B cell (primary cell): Measurements from ENCODE around the gene CYP27C1. TPM values are rescaled to one million over a fixed set of nuclear protein-coding genes. Genes with fewer than 3 reads are reported as not detected.

Source experiments
- ATAC-seq: fragments of 200-7000 bp; cut with Tn5 transposase; one replicate; pipeline ENCODE4 v1.10.0; 2021; ENCODE audit warnings: low read depth, mild to moderate bottlenecking, moderate number of reproducible peaks, moderate library complexity
- CTCF ChIA-PET: fragments of 350-600 bp; sonication (Branson Sonifier 250); formaldehyde crosslinking; loops from one replicate; lab custom pipeline; 2021; ENCODE audit warnings: antibody characterized with exemption, inconsistent platforms; lab: Charles Lee
- POLR2A ChIA-PET: fragments of 350-600 bp; sonication (Branson Sonifier 250); formaldehyde crosslinking; loops from one replicate; lab custom pipeline; 2021; ENCODE audit warnings: antibody characterized with exemption; lab: Charles Lee
- DNase-seq: peaks from one replicate; pipeline ENCODE4 v3.0.0; 2013
- H2AFZ ChIP-seq: 2 replicates; pipeline ENCODE4 v1.6.1; 2012; ENCODE audit warnings: mild to moderate bottlenecking, low read depth, low read length; ENCODE audit not compliant: insufficient read depth, poor library complexity, severe bottlenecking
- H3K27ac ChIP-seq, 2 donors: 1 replicate in 1 of 2; 2 replicates in 1 of 2; pipeline ENCODE4 v1.5.1; 2012 to 2013; ENCODE audit warnings: low read length in 2 of 2, mild to moderate bottlenecking in 2 of 2, moderate library complexity in 1 of 2
- H3K27me3 ChIP-seq, 4 experiments: fragments of 200-600 bp in 1 of 4; sonication (generic) in 1 of 4; replicated peaks in 1 of 4; 1 replicate in 2 of 4; 2 replicates in 2 of 4; pipeline versions ENCODE4 v1.6.1 to v1.7.0; 2013 to 2016; ENCODE audit warnings: low read length in 3 of 4, mild to moderate bottlenecking in 2 of 4, mixed read lengths in 1 of 4, moderate library complexity in 1 of 4; ENCODE audit not compliant: insufficient read depth in 4 of 4, control insufficient read depth in 3 of 4; ENCODE audit errors: control extremely low read depth in 1 of 4
- H3K36me3 ChIP-seq, 2 experiments: replicated peaks in 1 of 2; 1 replicate in 1 of 2; 2 replicates in 1 of 2; pipeline versions ENCODE4 v1.6.1 to v1.7.1; 2013; ENCODE audit warnings: low read length in 1 of 2; ENCODE audit not compliant: insufficient read depth in 2 of 2, control insufficient read depth in 1 of 2; ENCODE audit errors: control extremely low read depth in 1 of 2, extremely low read depth in 1 of 2
- H3K4me1 ChIP-seq, 2 donors: fragments of 200-600 bp in 1 of 2; sonication (generic) in 1 of 2; 1 replicate in 1 of 2; 2 replicates in 1 of 2; pipeline versions ENCODE4 v1.5.1 to v1.6.1; 2013 to 2017; ENCODE audit warnings: low read length in 2 of 2; ENCODE audit not compliant: control insufficient read depth in 2 of 2, insufficient read depth in 2 of 2
- H3K4me2 ChIP-seq: replicated peaks from 2 replicates; pipeline ENCODE3; 2012; ENCODE audit warnings: mild to moderate bottlenecking, low read depth, low read length; ENCODE audit not compliant: poor library complexity, severe bottlenecking
- H3K4me3 ChIP-seq, 5 experiments: fragments of 200-600 bp in 1 of 5; sonication (generic) in 1 of 5; 1 replicate in 3 of 5; 2 replicates in 2 of 5; pipeline versions ENCODE4 v1.5.1 to v1.7.0; 2011 to 2016; ENCODE audit warnings: low read length in 4 of 5, mild to moderate bottlenecking in 4 of 5, low read depth in 2 of 5, control low read depth in 1 of 5, moderate library complexity in 1 of 5; ENCODE audit not compliant: insufficient read depth in 1 of 5; ENCODE audit errors: control extremely low read depth in 1 of 5, extremely low read depth in 1 of 5
- H3K79me2 ChIP-seq: fragments of 200-600 bp; sonication (generic); one replicate; pipeline ENCODE4 v1.6.0; 2016; ENCODE audit warnings: low read length; ENCODE audit not compliant: control insufficient read depth, insufficient read depth
- H3K9ac ChIP-seq: fragments of 200-600 bp; sonication (generic); 2 replicates; pipeline ENCODE4 v1.6.1; 2017; ENCODE audit warnings: mild to moderate bottlenecking, low read length, moderate library complexity
- H3K9me3 ChIP-seq, 3 donors: one replicate each; pipeline versions ENCODE4 v1.6.1 to v1.7.1; 2013; ENCODE audit warnings: low read length in 2 of 3; ENCODE audit not compliant: control insufficient read depth in 2 of 3, insufficient read depth in 1 of 3; ENCODE audit errors: control extremely low read depth in 1 of 3
- H4K20me1 ChIP-seq: 2 replicates; pipeline ENCODE4 v1.6.0; 2012; ENCODE audit warnings: mild to moderate bottlenecking, low read length; ENCODE audit not compliant: insufficient read depth, control insufficient read depth, poor library complexity, severe bottlenecking
- H3K27ac Mint-ChIP-seq: one replicate; pipeline ENCODE4 v1.8.0; 2021; ENCODE audit warnings: mixed read lengths
- H3K27me3 Mint-ChIP-seq: one replicate; pipeline ENCODE4 v1.8.0; 2021; ENCODE audit warnings: mixed read lengths
- H3K4me1 Mint-ChIP-seq: one replicate; pipeline ENCODE4 v1.8.0; 2021; ENCODE audit warnings: mixed read lengths
- H3K4me3 Mint-ChIP-seq: one replicate; pipeline ENCODE4 v1.8.0; 2021; ENCODE audit warnings: mixed read lengths
- H3K9me3 Mint-ChIP-seq: one replicate; pipeline ENCODE4 v1.8.0; 2022; ENCODE audit warnings: mixed read lengths; ENCODE audit not compliant: insufficient read depth
- EZH2 ChIP-seq: IDR thresholded peaks from 2 replicates; pipeline ENCODE4 v1.6.1; 2012; ENCODE audit warnings: borderline replicate concordance, low read depth, mild to moderate bottlenecking, moderate library complexity, low read length; ENCODE audit not compliant: insufficient read depth, poor library complexity, severe bottlenecking
- WGBS: methylation state at CpG from one replicate; pipeline ENCODE4 v1.1.5; 2013; ENCODE audit warnings: missing lambda C conversion rate; ENCODE audit not compliant: insufficient coverage; 5-methylcytosine and 5-hydroxymethylcytosine counted together
- intact Hi-C: fragments of 100-400 bp; cut with micrococcal nuclease; formaldehyde crosslinking; loops from one replicate; pipeline ENCODE4 v1.10.0; 2022
- polyA plus RNA-seq: library from polyadenylated mRNA; depleted of rRNA; stranded (reverse); fragments of >200 nt; gene quantifications from 2 replicates; pipeline ENCODE4 v1.2.3, GENCODE V29; 2012
- total RNA-seq, 2 donors: library from RNA; stranded (reverse); fragments of 120-200 nt in 1 of 2; gene quantifications; 1 replicate in 1 of 2; 2 replicates in 1 of 2; pipeline versions ENCODE4 v1.2.3 to v1.2.4, GENCODE V29; 2013 to 2022
- TF ChIP-seq, protein P1 (sequence below): fragments of 200-600 bp; IDR thresholded peaks from one replicate; pipeline ENCODE4 v1.8.0; 2022; ENCODE audit warnings: antibody characterized with exemption, mild to moderate bottlenecking

The CYP27C1 gene
- total and polyA plus RNA-seq, 2 donors (not counting 1 experiment from before 2014, with no cell fraction given): not detected

DNA sequence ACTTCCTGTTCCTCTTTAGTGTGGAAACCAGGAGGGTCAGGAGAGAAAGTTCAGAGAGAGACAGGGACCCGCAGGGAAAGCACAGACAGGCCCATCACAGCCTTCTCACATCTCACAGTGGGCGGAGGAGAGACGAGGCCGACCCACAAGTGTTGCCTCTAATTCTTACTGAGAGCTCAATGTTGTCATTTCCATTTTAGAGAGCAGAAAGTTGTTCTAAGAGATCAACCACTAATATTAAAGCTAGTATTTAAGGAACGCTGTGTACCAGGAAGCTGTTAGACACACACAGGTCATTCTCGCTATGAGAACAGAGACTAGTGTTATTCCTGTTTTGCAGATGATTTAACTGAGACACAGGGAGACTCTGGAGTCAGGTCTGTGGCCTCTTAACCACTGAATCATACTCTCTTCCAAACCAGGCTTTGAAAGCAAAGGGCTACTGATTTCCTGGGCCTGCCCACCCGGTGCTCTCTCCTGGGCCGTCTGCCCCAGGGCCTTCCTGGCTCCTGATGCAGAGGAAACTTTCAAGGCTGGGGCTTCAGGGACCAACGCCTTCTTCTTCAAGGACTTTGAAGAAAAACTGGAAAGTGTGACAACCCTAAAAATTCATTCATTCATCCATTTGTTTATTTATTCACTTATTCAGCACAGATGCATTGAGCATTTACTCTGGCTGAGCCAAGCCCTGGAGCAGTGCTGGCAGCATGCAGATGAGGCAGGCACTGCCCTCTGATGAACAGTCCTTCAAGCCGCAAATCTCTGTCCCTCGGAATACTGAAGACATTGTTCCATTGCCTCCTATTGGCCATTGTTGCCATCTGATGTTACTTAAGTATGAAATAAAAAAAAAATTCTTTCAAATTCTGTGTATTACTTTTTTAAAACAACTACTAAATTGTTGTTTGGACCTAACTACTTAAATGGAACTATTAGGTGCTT is 76.0 kb downstream of the CYP27C1 start:
- no peak overlapping the region for H3K27ac ChIP-seq
- Mint-ChIP-seq H3K27ac (no peak overlapping the region), H3K4me3 (no peak overlapping the region), H3K27me3 (peaks cover 3% of the 10 kb centered on the region), H3K4me1 (peaks cover 9% of the 10 kb centered on the region), H3K9me3 (no peaks in the 10 kb centered on the region)
- ATAC-seq (no peak), DNase-seq (no peak)
- no peak overlapping the region for H3K4me3 ChIP-seq
- H2AFZ ChIP-seq: no peak overlapping the region
- H3K79me2 ChIP-seq: no peaks in the 10 kb centered on the region
- no peaks in the 10 kb centered on the region for H3K36me3 ChIP-seq
- H4K20me1 ChIP-seq: no peaks in the 10 kb centered on the region
- H3K9ac ChIP-seq: no peak overlapping the region
- H3K4me2 ChIP-seq: no peak overlapping the region
- WGBS: 96% methylated on average over 5 of the region's 11 CpGs
- ChIA-PET POLR2A (no interaction called here), CTCF (no interaction called here)
- peaks cover 0 to 6% (median 0%) of the 10 kb centered on the region in 3 donors for H3K9me3 ChIP-seq
- TF ChIP-seq EZH2: no peak
- TF ChIP-seq, protein P1, sequence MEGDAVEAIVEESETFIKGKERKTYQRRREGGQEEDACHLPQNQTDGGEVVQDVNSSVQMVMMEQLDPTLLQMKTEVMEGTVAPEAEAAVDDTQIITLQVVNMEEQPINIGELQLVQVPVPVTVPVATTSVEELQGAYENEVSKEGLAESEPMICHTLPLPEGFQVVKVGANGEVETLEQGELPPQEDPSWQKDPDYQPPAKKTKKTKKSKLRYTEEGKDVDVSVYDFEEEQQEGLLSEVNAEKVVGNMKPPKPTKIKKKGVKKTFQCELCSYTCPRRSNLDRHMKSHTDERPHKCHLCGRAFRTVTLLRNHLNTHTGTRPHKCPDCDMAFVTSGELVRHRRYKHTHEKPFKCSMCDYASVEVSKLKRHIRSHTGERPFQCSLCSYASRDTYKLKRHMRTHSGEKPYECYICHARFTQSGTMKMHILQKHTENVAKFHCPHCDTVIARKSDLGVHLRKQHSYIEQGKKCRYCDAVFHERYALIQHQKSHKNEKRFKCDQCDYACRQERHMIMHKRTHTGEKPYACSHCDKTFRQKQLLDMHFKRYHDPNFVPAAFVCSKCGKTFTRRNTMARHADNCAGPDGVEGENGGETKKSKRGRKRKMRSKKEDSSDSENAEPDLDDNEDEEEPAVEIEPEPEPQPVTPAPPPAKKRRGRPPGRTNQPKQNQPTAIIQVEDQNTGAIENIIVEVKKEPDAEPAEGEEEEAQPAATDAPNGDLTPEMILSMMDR: no peak
- H3K27me3 ChIP-seq: no peaks in the 10 kb centered on the region
- H3K4me1 ChIP-seq: peaks cover 0 to 6% of the 10 kb centered on the region in 2 donors
- intact Hi-C loops: no loop called here
